HepG2 (cell line): ENCODE measurements around the gene C1orf115. TPM values are rescaled to one million over a fixed set of nuclear protein-coding genes. Genes with fewer than 3 reads are reported as not detected.

Experiments
- CREM ChIP-seq, 2 experiments: sonication (generic) in 1 of 2; formaldehyde crosslinking in 1 of 2; IDR thresholded peaks; 2 replicates each; pipeline versions ENCODE4 v1.4.0 to v1.6.1; 2016 to 2020; ENCODE audit warnings: antibody characterized with exemption in 1 of 2, mild to moderate bottlenecking in 1 of 2, missing genetic modification reagents in 1 of 2
- IRF2 ChIP-seq: IDR thresholded peaks from 2 replicates; pipeline ENCODE4 v1.6.1; 2018; ENCODE audit warnings: missing genetic modification reagents, missing compliant biosample characterization
- IRX3 ChIP-seq: sonication (generic); formaldehyde crosslinking; IDR thresholded peaks from 2 replicates; pipeline ENCODE4 v1.8.1; 2023; ENCODE audit warnings: mild to moderate bottlenecking, low read depth, missing genetic modification reagents, borderline replicate concordance
- MEIS1 ChIP-seq: sonication (generic); formaldehyde crosslinking; IDR thresholded peaks from 2 replicates; pipeline ENCODE4 v1.9.0; 2021; ENCODE audit warnings: mild to moderate bottlenecking, missing genetic modification reagents, moderate library complexity, borderline replicate concordance
- NR2F1 ChIP-seq, 2 experiments: fragments of 450-650 bp in 1 of 2; formaldehyde crosslinking in 1 of 2; IDR thresholded peaks; 2 replicates each; pipeline versions ENCODE4 v1.5.0 to v1.6.1; 2016 to 2020; ENCODE audit warnings: mild to moderate bottlenecking in 1 of 2, missing compliant biosample characterization in 1 of 2, missing genetic modification reagents in 1 of 2, moderate library complexity in 1 of 2
- NRL ChIP-seq: sonication (generic); formaldehyde crosslinking; IDR thresholded peaks from 2 replicates; pipeline ENCODE4 v1.5.0; 2020; ENCODE audit warnings: missing genetic modification reagents, mild to moderate bottlenecking, moderate library complexity, borderline replicate concordance
- PCBP1 ChIP-seq: fragments of 200-400 bp; formaldehyde crosslinking; IDR thresholded peaks from 2 replicates; pipeline ENCODE4 v1.6.1; 2017; ENCODE audit warnings: mild to moderate bottlenecking, low read depth, low read length, borderline replicate concordance
- RFX3 ChIP-seq: IDR thresholded peaks from 2 replicates; pipeline ENCODE4 v1.6.1; 2016; ENCODE audit warnings: missing biosample characterization, missing genetic modification reagents
- RXRA ChIP-seq: sonication (generic); formaldehyde crosslinking; IDR thresholded peaks from 2 replicates; pipeline ENCODE4 v1.5.1; 2020; ENCODE audit warnings: missing genetic modification reagents
- RXRB ChIP-seq: IDR thresholded peaks from 2 replicates; pipeline ENCODE4 v1.6.1; 2016; ENCODE audit warnings: borderline replicate concordance, missing genetic modification reagents, missing compliant biosample characterization
- SATB2 ChIP-seq: sonication (generic); formaldehyde crosslinking; IDR thresholded peaks from 2 replicates; pipeline ENCODE4 v1.5.0; 2020; ENCODE audit warnings: missing genetic modification reagents
- SRSF1 ChIP-seq: fragments of 200-400 bp; formaldehyde crosslinking; optimal IDR thresholded peaks from 2 replicates; pipeline ENCODE3; 2017; ENCODE audit warnings: mild to moderate bottlenecking, low read depth, low read length, moderate library complexity
- STAT6 ChIP-seq: sonication (generic); formaldehyde crosslinking; IDR thresholded peaks from 2 replicates; pipeline ENCODE4 v1.4.0; 2020; ENCODE audit warnings: missing genetic modification reagents, mild to moderate bottlenecking, borderline replicate concordance
- TEAD3 ChIP-seq: optimal IDR thresholded peaks from 2 replicates; pipeline ENCODE3; 2016; ENCODE audit warnings: borderline replicate concordance
- TEF ChIP-seq: sonication (generic); formaldehyde crosslinking; IDR thresholded peaks from 2 replicates; pipeline ENCODE4 v1.5.0; 2020; ENCODE audit warnings: missing genetic modification reagents
- ZFP90 ChIP-seq: sonication (generic); formaldehyde crosslinking; IDR thresholded peaks from 2 replicates; pipeline ENCODE4 v1.8.0; 2022; ENCODE audit warnings: missing genetic modification reagents, mild to moderate bottlenecking, inconsistent platforms, borderline replicate concordance
- ZNF235 ChIP-seq: sonication (generic); formaldehyde crosslinking; IDR thresholded peaks from 2 replicates; pipeline ENCODE4 v1.8.1; 2023; ENCODE audit warnings: mild to moderate bottlenecking, missing genetic modification reagents, borderline replicate concordance
- ZNF44 ChIP-seq: sonication (generic); formaldehyde crosslinking; IDR thresholded peaks from 2 replicates; pipeline ENCODE4 v1.5.1; 2020; ENCODE audit warnings: mild to moderate bottlenecking, missing genetic modification reagents
- ZNF605 ChIP-seq: sonication (generic); formaldehyde crosslinking; IDR thresholded peaks from 2 replicates; pipeline ENCODE4 v1.8.0; 2022; ENCODE audit warnings: mild to moderate bottlenecking, missing genetic modification reagents
- ZSCAN29 ChIP-seq: sonication (generic); formaldehyde crosslinking; conservative IDR thresholded peaks from 2 replicates; pipeline ENCODE4 v1.4.0; 2020; ENCODE audit warnings: mild to moderate bottlenecking, missing genetic modification reagents
- ZSCAN9 ChIP-seq: IDR thresholded peaks from 2 replicates; pipeline ENCODE4 v1.6.1; 2016; ENCODE audit warnings: borderline replicate concordance
- polyA plus RNA-seq, 8 experiments: library from polyadenylated mRNA; depleted of rRNA in 3 of 8; stranded (reverse) in 7 of 8; unstranded in 1 of 8; fragments of >200 nt; fragmentation: Illumina TruSeq in 4 of 8; extraction: Trizol in 4 of 8; gene quantifications; 2 replicates each; pipeline versions ENCODE4 v1.2.1 to v1.2.3, GENCODE V29; 2011 to 2016; ENCODE audit warnings: low read depth in 4 of 8, missing spikeins in 1 of 8, mixed read lengths in 1 of 8; ENCODE audit not compliant: insufficient read depth in 1 of 8
- total RNA-seq, 5 experiments: library from RNA; depleted of rRNA; stranded (reverse); fragments of >200 nt; fragmentation: Illumina TruSeq; extraction: Trizol; gene quantifications; 2 replicates each; pipeline ENCODE4 v1.2.3, GENCODE V29; 2016; ENCODE audit warnings: low read depth in 1 of 5
- TF ChIP-seq, protein P1 (sequence below): sonication (generic); formaldehyde crosslinking; IDR thresholded peaks from 2 replicates; pipeline ENCODE4 v1.5.0; 2020; ENCODE audit warnings: mild to moderate bottlenecking, low read depth, missing genetic modification reagents, borderline replicate concordance
- TF ChIP-seq, protein P2 (sequence below): sonication (generic); formaldehyde crosslinking; IDR thresholded peaks from 2 replicates; pipeline ENCODE4 v1.8.0; 2022; ENCODE audit warnings: missing genetic modification reagents, mild to moderate bottlenecking, borderline replicate concordance
- TF ChIP-seq, protein P3 (sequence below): sonication (generic); formaldehyde crosslinking; IDR thresholded peaks from 2 replicates; pipeline ENCODE4 v1.5.1; 2020; ENCODE audit warnings: missing genetic modification reagents, mild to moderate bottlenecking, borderline replicate concordance

C1orf115 gene
- total and polyA plus RNA-seq, 2 of the 13 experiments (the other 11 are each of a cell fraction or from before 2014, with no cell fraction given) = 25.2 to 85.9 TPM

DNA sequence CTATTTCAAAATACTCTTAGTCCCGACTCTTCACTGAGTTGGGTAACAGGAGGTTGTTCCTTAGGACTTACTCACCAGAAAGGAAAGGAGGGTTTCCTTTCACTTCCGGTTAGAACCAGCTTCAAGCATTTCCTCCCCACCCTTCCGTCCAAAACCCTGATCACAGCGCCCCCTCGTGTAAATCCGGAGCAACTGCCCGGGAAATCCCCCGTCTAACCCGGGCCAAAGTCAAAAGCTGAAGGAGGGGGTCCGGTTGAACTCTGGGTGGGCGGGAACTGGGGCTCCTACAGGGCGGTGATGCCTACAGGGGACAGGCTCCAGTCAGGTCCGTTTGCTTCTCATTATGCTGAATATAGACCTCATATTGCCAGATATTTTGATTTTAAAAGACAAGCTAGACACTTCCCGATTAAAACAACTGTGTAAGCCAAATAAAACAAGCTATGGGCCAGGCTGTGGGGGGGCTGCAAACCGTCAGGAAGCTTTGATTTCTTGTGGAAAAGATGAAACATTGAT, 43.0 kb downstream of the C1orf115 start (continued):
- no peak for TF ChIP-seq RXRA (CRISPR knock-in tag)
- TF ChIP-seq RFX3 (CRISPR knock-in tag) = no peak
- TF ChIP-seq TEAD3 (CRISPR knock-in tag) = no peak
- TF ChIP-seq ZNF235 (CRISPR knock-in tag) = no peak
- TF ChIP-seq NRL (CRISPR knock-in tag) = no peak
- no peak for TF ChIP-seq NR2F1 (CRISPR knock-in tag; IDR thresholded peaks at IDR 0.05)
- TF ChIP-seq, protein P1, sequence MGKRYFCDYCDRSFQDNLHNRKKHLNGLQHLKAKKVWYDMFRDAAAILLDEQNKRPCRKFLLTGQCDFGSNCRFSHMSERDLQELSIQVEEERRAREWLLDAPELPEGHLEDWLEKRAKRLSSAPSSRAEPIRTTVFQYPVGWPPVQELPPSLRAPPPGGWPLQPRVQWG (CRISPR knock-in tag) = no peak
- peak; percentile 33; the same call in 1 of the 2 replicates for TF ChIP-seq RXRB (CRISPR knock-in tag)
- no peak for TF ChIP-seq TEF (CRISPR knock-in tag)
- no peak; the same call in 1 of the 2 replicates for TF ChIP-seq ZNF605 (CRISPR knock-in tag)
- no peak for TF ChIP-seq CREM (IDR thresholded peaks at IDR 0.05)
- no peak for TF ChIP-seq CREM (CRISPR knock-in tag; IDR thresholded peaks at IDR 0.05)
- TF ChIP-seq ZNF44 (CRISPR knock-in tag) = no peak
- no peak for TF ChIP-seq ZFP90 (CRISPR knock-in tag)
- peak; percentile 62; the same call in 1 of the 2 replicates for TF ChIP-seq ZSCAN9 (CRISPR knock-in tag)
- TF ChIP-seq SRSF1 = no peak
- TF ChIP-seq, protein P2, sequence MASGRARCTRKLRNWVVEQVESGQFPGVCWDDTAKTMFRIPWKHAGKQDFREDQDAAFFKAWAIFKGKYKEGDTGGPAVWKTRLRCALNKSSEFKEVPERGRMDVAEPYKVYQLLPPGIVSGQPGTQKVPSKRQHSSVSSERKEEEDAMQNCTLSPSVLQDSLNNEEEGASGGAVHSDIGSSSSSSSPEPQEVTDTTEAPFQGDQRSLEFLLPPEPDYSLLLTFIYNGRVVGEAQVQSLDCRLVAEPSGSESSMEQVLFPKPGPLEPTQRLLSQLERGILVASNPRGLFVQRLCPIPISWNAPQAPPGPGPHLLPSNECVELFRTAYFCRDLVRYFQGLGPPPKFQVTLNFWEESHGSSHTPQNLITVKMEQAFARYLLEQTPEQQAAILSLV (CRISPR knock-in tag) = no peak
- TF ChIP-seq IRF2 (CRISPR knock-in tag) = no peak
- no peak for TF ChIP-seq IRX3
- TF ChIP-seq STAT6 (CRISPR knock-in tag) = no peak
- TF ChIP-seq SATB2 (CRISPR knock-in tag) = no peak
- no peak for TF ChIP-seq MEIS1 (CRISPR knock-in tag)
- no peak for TF ChIP-seq ZSCAN29
- TF ChIP-seq, protein P3, sequence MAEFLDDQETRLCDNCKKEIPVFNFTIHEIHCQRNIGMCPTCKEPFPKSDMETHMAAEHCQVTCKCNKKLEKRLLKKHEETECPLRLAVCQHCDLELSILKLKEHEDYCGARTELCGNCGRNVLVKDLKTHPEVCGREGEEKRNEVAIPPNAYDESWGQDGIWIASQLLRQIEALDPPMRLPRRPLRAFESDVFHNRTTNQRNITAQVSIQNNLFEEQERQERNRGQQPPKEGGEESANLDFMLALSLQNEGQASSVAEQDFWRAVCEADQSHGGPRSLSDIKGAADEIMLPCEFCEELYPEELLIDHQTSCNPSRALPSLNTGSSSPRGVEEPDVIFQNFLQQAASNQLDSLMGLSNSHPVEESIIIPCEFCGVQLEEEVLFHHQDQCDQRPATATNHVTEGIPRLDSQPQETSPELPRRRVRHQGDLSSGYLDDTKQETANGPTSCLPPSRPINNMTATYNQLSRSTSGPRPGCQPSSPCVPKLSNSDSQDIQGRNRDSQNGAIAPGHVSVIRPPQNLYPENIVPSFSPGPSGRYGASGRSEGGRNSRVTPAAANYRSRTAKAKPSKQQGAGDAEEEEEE (CRISPR knock-in tag) = no peak
- no peak for TF ChIP-seq PCBP1
